ENCODE measurements around the gene PEX11G.

Gene PEX11G

DNA sequence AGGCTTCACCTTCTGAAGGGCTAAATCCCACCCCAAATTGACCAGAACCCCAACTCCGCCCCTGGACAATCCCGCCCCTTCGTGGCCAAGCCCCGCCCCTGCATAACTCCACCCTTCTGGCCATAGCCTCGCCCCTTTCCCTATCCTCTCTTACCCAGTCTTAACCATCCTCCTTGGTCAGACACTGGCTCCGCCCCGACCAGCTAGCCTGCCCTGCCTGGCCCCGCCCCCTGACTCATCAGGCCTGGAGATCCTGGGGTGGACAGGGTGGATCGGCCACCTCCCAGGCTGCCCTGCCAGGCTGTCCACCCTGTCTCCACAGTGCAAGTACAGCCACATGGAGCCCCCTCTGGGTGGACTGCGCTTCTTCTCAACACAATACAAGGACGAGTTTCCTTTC, 19.0 kb upstream of the PEX11G start:
- Histone ChIP-seq H3K27ac (replicated peaks) (no peak overlapping the region), H3K4me3 (replicated peaks; ENCODE audit: insufficient read depth, low read length) (no peak overlapping the region), H3K27me3 (ENCODE audit: insufficient read depth, poor library complexity, severe bottlenecking) (no peaks in the 10 kb centered on the region)
- TF ChIP-seq SPI1 (IDR thresholded peaks at IDR 0.05; ENCODE audit: borderline replicate concordance, low read depth) (no peak), GABPA (IDR thresholded peaks at IDR 0.05; ENCODE audit: low read depth) (no peak), POLR2AphosphoS5 (IDR thresholded peaks at IDR 0.05; ENCODE audit: low read depth) (no peak)
- TF ChIP-seq, protein P1, sequence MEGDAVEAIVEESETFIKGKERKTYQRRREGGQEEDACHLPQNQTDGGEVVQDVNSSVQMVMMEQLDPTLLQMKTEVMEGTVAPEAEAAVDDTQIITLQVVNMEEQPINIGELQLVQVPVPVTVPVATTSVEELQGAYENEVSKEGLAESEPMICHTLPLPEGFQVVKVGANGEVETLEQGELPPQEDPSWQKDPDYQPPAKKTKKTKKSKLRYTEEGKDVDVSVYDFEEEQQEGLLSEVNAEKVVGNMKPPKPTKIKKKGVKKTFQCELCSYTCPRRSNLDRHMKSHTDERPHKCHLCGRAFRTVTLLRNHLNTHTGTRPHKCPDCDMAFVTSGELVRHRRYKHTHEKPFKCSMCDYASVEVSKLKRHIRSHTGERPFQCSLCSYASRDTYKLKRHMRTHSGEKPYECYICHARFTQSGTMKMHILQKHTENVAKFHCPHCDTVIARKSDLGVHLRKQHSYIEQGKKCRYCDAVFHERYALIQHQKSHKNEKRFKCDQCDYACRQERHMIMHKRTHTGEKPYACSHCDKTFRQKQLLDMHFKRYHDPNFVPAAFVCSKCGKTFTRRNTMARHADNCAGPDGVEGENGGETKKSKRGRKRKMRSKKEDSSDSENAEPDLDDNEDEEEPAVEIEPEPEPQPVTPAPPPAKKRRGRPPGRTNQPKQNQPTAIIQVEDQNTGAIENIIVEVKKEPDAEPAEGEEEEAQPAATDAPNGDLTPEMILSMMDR (IDR thresholded peaks at IDR 0.05; ENCODE audit: insufficient read depth, low read length), result no peak
- TF ChIP-seq, protein P2, sequence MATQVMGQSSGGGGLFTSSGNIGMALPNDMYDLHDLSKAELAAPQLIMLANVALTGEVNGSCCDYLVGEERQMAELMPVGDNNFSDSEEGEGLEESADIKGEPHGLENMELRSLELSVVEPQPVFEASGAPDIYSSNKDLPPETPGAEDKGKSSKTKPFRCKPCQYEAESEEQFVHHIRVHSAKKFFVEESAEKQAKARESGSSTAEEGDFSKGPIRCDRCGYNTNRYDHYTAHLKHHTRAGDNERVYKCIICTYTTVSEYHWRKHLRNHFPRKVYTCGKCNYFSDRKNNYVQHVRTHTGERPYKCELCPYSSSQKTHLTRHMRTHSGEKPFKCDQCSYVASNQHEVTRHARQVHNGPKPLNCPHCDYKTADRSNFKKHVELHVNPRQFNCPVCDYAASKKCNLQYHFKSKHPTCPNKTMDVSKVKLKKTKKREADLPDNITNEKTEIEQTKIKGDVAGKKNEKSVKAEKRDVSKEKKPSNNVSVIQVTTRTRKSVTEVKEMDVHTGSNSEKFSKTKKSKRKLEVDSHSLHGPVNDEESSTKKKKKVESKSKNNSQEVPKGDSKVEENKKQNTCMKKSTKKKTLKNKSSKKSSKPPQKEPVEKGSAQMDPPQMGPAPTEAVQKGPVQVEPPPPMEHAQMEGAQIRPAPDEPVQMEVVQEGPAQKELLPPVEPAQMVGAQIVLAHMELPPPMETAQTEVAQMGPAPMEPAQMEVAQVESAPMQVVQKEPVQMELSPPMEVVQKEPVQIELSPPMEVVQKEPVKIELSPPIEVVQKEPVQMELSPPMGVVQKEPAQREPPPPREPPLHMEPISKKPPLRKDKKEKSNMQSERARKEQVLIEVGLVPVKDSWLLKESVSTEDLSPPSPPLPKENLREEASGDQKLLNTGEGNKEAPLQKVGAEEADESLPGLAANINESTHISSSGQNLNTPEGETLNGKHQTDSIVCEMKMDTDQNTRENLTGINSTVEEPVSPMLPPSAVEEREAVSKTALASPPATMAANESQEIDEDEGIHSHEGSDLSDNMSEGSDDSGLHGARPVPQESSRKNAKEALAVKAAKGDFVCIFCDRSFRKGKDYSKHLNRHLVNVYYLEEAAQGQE (IDR thresholded peaks at IDR 0.05; ENCODE audit: insufficient replicate concordance, low read depth), result no peak
- peak in 1 of 2 experiments; percentile 12 for DNase-seq (ENCODE audit: low read depth in 1 of 2, low spot score in 1 of 2)

GRCh38 chr19:7506385-7507328, 17.8 kb upstream of the PEX11G start:
- H3K4me3 ChIP-seq (replicated peaks; ENCODE audit: insufficient read depth, low read length), result no peak overlapping the region
- TF ChIP-seq GABPA (IDR thresholded peaks at IDR 0.05; ENCODE audit: low read depth) (no peak), POLR2AphosphoS5 (IDR thresholded peaks at IDR 0.05; ENCODE audit: low read depth) (no peak)
- TF ChIP-seq, protein P1 (IDR thresholded peaks at IDR 0.05; ENCODE audit: insufficient read depth, low read length), result no peak
- TF ChIP-seq, protein P2 (IDR thresholded peaks at IDR 0.05; ENCODE audit: insufficient replicate concordance, low read depth), result no peak
- peak; percentile 58 to 68 for DNase-seq (ENCODE audit: low read depth in 1 of 2, low spot score in 1 of 2)
- H3K27me3 ChIP-seq (ENCODE audit: insufficient read depth, poor library complexity, severe bottlenecking), result no peaks in the 10 kb centered on the region
- H3K27ac ChIP-seq (replicated peaks), result no peak overlapping the region

DNA sequence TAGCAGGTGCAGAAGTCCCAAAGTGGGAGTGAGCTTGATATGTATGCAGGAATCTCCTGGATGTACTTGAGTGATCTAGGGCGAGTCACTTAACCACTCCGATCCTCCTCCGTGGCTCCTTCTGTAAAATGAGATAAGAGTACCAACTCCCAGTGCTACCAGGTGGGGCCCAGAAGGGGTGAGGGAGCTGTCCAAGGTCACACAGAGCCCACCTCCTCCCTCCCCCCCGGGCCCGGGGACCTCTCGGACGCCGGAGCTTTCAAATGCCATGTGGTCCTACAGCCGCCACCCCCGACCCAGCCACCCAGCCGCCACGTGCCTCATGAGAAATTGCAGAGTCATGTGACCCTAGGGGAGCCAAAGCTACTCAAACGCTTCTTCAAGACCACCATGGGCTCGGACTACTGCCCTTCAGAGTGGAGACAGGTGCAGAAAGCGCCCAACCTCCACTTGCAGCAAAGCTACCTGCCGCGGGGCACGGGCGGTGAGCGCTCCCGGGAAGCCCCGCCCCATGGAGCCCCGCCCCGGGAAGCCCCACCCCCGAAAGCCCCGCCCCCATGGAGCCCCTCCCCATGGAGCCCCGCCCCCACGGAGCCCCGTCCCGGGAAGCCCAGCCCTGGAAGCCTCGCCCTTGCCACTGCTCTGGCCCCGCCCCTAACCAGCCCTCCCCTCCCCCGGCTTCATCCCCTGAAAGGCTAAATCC, 17.0 kb upstream of the PEX11G start:
- Histone ChIP-seq H3K27ac (replicated peaks) (no peak overlapping the region), H3K4me3 (replicated peaks; ENCODE audit: insufficient read depth, low read length) (no peak overlapping the region), H3K27me3 (ENCODE audit: insufficient read depth, poor library complexity, severe bottlenecking) (peaks cover 2% of the 10 kb centered on the region)
- DNase-seq (ENCODE audit: low read depth in 1 of 2, low spot score in 1 of 2), result no peak
- TF ChIP-seq, protein P2 (IDR thresholded peaks at IDR 0.05; ENCODE audit: insufficient replicate concordance, low read depth), result peak; percentile 84
- TF ChIP-seq, protein P1 (IDR thresholded peaks at IDR 0.05; ENCODE audit: insufficient read depth, low read length), result no peak
